ENCODE measurements around the gene HGS.

- TF ChIP-seq POLR2A (IDR thresholded peaks at IDR 0.05) (no peak), CTCF (IDR thresholded peaks at IDR 0.05) (no peak)
Measured at GRCh38 chr17:81646869-81647600, 36.8 kb upstream of the HGS start.

Measured in esophagus squamous epithelium (tissue), 4 donors.